Eye (tissue), 1 donor: ENCODE results near the gene CHST11.
"Not testable (repeated sequence)": the region's sequence is repeated elsewhere in the genome, so short reads cannot be mapped to it uniquely, and the experiment has no call there.

Experiments
- DNase-seq: peaks from one replicate; pipeline ENCODE4 v3.0.0-alpha.2; 2015

CHST11 gene

DNA sequence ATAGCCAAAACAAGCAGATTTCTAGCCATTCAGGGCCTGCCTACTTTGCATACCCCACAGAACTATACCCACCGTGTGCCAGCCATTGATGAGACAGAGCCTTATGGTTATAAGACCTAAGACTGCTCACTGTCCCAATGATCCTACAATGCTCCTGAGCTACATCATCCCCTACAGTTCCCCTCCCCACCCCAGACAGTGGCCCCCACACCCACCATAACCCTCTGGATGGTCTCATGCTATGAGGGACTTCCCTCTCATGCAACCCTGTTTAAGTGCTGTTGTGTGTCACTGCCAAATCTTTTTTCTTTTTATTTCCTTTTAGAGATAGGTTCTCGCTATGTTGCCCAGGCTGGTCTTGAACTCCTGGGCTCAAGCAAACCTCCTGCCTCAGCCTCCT lies 75.9 kb downstream of the CHST11 start:
- DNase-seq = no peak

DNA sequence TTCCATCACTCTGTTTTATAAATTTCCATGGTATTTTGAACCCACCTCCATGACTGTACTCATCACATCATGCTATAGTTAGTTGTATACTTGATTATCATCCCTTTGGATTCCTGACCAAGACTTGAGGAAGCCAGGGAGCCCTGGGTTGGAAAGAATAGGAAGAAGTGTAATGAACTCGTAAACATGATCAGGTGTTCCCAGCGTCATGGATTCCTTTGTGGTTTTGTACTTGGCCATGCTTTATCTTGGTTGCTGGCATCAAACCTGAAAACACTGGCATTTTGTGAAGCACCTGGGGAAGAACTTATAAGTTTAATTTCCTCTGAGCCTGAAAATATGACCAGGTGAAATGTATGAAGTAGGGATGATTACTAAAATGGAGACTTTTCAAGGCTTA lies 76.4 kb downstream of the CHST11 start:
- no peak for DNase-seq

DNA sequence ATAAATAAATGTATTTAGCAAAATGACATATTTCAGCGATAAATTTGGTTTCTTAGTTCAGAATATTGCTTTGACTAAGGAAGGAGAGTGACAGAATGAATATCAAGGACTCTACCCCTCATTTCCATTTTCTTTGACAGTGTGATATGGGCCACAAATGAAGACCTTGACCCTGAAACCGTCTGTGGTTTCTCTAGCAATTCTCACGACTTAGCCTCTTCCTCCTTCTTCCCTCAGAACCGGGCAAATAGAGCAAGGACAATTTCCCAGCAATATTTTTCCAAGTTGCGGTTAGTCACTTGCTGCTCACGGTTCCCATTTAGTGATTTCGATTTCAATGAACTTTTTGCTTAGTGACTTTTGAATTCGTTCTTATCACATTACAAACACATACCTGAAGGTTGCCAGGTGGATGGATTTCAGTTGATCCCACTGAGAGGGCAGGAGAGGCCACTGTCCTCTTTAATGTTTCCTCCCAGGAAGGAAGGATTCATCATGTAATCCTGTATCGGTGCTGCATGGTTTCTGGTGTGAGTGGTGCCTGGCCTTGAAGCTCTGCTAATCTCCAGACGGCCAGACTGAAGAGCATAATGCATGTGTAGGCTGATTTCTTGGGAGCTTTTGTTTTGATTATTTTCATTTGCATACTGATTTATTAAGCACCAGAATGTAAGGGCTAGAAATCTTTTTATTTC lies 77.6 kb downstream of the CHST11 start:
- DNase-seq = no peak

DNA sequence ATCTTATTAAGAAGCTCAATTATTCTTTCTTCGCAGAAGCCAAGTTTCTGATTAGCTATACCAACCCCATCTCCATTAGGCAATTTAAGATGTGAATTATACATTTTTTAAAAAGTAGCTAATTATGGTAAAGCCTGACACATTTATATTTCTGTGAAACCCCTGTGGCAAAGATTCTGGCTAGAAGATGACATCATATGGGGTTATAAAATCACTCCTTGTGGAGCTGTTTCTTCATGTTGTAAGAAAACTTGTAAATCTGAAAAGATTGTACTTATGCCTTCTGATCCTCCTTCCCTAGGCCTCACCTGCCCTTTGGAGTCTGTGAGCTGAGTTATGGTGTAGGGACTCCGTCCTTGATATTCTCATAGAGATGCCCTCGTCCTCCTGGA lies 78.1 kb downstream of the CHST11 start:
- DNase-seq = no peak

DNA sequence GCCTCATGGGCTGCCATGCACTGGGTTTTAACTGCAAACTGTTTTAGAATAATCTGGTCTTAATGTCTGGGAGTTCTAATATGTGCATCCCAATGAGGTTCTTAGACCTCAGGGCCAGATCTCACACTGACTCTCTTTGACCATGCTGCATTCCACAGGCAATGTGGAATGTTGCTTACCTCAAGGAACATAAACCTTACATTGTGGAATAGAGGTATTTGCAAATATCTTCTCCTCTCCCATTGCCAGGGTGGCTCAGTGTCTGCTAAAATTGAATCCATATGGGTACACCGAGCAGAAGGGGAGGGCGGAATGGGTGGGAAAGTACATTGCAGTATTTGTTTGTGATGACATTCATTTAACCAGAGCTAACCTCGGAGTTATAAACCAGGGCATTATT lies 78.6 kb downstream of the CHST11 start:
- no peak for DNase-seq

DNA sequence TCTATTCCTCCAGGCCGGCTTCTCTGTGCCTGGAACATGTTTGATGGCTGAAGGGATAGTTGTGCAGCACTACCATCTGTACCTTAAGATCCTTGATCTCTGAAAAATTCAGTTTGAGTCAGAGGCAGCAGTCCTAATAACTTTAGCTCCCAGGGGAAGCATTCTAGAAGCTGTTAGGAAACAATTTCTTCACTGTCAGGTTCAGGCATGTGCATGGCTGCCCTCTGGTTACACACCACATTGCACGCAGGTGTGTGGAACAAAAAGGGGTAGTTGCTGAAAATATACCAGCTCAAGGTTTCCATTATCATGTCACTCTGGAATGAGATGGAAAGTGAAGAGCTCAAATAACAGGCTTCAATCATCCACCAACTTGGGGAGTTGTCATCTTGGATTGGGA lies 80.1 kb downstream of the CHST11 start:
- DNase-seq = no peak

DNA sequence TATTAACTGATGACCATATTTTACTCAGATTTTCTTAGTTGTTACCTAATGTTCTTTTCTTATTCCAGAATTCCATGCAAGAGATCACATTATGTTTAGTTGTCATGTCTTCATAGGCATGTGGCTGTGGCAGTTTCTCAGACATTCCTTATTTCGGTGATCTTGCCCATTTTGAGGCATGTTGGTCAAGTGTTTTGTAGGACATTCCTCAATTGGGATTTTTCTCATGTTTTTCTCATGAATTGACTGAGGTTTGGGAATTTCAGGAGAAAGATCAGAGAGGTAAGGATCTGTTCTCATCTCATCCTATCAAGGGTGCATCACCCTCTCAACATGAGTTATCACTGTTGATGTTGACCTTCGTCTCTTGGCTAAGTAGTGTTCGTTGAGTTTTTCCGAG lies 81.3 kb downstream of the CHST11 start:
- no peak for DNase-seq

DNA sequence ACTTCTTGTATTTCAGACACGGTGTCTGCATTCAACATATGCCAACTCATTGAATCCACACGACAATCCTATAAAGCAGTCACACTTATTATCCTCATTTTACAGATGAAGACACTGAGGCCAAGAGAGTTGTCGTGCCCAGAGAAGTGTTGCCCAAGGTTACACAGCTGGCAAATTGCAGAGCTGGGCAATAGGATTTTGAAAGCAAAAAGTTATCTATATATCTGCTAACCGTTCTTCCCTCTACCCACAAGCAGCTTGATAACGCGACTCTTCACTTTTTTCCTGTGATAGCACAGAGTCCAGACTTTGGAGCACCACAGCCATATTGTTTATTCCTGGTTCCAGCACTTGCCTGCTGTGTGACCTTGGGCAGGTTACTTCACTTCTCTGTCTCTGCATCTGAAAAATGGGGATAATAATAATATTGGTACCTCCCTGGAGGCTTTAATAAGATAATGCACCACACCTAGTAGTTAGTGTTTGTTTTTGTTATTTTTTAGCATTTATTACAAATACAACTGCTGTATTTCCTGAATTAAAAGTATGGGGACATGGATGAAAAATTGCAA lies 82.2 kb downstream of the CHST11 start:
- DNase-seq = no peak

DNA sequence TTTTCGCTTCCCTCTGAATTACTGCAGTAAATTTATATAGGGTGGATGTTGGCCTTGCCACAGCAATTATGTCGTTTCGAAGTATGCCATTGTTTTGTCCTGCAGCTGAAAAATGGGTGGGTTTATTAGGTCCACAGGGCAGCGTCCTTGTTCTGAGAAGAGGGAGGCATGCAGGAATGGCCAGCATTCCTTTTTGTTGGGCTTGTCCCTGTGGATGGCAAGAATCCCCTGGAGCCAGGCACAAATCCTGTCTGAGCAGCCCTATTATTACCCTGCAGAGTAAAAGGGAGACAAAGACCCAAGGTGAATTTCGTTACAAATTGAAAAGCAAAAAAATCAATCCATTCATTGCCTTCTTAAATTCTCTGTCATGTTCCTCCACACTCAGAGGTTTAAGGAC lies 88.1 kb downstream of the CHST11 start:
- no peak for DNase-seq

DNA sequence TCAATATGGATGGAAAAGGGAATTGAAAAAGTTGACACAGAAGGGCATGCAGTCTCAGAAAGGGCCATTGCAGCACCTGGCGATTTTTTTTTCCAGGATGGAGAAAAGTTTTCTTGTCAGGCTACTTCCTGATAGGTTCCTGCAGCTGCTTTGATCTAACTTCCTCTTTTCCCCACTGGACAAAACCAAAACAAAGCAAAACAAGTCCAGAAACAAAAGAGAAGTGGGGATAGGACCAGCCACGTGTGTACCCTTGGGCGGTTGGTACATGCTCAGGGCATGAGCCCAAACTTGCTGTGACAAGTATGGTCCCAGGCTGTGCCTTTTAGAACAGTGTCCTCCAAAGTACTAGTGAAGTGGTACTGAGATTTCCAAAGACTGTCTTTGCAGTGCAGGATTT lies 89.8 kb downstream of the CHST11 start:
- DNase-seq = no peak

DNA sequence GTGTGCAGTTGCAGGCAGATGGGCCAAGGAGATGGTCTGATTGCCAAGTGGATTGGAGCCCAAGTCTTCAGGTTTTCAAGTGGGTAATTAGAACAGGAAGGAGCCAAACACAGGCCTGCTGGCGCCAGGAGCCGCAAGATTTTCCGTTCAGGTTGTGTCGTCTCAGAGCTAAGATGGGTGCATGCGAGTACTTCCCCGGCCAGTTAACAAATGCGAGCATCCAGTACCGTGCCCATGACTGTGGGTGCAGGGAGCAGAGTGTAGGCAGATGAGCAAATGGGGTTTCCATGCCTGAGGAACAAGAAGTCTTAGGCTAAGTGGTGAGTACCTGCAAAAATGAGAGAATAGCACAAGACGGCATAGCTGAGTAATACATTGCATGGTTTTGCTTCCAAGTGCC lies 90.5 kb downstream of the CHST11 start:
- DNase-seq = no peak

DNA sequence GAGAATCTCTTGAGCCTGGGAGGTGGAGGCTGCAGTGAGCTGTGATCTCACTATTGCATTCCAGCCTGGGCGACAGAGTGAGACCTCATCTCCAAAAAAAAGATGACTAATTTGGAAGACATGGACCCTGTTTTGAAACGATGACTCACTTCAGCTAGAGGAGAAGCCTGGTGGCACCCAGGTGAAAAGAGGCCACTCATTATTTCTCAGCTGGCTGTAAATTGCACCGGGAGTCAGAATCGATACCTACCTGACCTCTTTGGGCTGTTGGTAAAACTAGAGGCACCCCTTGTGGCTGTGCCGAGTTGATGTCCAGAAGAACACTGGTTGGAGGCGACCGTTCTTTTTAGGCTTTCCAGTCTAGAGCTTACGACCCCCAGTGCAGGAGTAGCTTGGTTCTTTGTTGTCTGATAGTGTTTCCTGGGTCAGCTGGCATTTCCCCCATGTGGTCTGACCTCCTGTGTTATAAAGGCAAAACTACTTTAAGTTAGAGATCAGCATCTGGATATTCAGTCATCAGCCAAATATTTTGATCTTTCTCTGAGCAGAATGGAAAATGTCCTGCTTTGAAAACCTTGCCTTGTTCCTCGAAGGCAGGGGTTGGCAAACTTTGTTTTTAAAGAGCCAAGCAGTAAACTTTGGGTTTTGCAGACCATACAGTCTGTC lies 93.2 kb downstream of the CHST11 start:
- DNase-seq = no peak

DNA sequence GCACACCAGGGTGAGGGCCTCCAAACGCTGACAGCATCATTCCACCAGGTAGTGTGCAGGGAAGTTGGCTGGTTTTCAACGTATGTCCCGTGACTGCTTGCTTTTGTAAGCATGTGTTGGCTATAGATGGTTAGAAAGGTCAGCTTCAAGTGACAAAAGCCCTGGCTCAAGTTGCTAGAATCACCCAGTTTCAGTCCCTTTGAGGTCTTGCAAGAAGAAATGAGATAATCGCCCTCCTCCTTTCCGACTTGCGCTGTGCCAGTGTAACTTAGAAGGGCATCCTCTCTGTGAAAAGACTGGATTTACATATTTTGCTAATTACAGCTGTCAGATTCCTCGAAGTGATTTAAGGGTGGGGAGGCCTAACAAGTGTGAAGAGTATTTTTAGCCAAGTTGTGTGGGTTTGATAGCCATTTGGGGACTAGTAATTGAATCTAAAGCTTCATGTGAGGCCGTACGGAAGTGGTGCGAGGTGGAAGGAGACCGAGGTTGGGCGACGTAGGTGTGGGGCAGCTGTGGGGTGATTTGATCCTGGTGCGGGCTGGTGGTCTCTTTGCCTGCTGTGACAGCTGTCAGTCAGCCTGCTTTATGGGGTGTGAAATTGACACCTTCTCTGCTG lies 94.7 kb downstream of the CHST11 start:
- no peak for DNase-seq

DNA sequence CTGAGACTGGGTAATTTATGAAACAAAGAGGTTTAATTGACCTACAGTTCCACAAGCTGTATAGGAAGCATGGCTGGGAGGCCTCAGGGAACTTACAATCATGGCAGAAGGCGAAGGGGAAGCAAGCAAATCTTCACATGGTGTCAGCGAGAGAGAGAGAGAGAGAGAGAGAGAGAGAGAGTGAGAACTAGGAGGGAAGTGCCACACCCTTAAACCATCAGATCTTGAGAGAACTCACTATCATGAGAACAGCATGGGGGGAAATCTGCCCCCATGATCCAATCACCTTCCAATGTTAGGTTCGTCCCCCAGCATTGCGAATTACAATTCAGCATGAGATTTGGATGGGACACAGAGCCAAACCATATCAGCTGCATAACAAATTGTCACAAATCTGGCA lies 96.7 kb downstream of the CHST11 start:
- no peak for DNase-seq

DNA sequence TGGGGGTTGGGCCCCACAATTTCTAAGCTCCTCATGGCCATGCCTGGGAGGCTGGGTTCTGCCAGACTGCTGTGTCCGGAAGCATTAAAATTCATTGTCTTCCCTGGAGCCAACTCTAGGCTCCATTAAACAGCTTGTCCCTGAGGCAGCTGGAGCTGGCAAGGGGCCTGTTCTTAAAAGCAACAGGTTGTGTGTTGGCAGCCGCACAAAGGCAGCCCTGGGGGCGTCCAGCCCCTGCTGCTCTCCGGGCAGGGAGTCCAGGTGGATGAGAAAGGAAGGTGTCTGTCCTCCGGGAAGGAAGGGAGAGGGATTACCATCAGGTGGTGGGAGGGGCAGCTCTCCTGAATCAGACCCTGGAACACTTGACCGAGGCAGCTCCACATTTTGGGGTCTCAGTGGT lies 98.9 kb downstream of the CHST11 start:
- DNase-seq = no peak

DNA sequence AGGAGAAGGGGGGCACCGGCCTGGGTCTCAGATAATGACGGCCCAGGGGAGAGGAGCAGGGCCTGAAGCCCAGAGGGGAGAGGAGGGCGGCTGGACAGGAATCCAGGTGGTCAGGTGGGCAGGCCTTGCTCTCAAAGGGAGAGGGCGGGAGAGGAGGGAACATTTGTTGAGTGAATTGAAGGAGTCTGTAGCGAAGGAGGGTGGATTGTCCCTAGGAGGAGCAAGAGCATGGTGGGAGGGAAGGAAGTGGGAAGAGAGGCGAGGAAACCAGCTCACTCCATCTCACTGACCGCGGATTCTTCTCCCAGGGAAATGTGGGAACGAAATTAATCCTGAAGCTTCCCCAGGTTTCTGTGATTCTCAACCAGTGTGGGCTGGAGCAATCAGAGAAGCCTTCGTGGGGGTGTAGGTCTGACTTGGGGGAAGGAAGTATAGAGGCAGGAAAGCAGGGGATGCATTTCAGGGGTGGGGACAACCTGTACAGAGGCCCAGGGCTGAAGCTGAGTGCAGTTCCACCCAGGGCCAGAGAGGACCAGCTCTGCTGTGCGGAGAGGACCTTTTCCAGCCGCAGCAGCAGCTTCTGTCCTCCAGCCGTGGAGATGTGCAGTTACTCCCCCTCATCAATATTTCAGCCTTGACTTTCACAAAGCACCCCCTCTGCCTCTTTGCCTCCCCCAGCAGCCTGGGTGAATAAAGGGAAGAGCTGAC lies 100.9 kb downstream of the CHST11 start:
- no peak for DNase-seq

DNA sequence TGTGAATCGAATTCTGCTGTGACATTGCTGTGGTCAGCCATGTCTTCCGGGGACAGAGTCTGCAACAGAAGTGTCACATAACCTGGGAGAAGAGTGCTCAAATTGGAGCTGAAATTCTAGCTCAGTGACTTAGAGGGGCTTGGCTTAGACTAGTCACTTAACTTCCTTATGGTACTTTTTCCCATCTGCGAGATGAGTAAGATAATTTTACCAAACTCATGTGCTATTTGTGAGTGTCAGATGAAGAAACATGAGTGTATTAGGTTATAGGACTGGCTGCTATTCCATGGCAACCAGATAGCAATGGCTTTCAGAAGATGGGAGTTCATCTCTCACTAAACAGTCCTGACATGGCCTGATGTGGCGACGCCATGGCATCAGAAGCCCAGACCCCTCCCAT lies 104.1 kb downstream of the CHST11 start:
- no peak for DNase-seq

DNA sequence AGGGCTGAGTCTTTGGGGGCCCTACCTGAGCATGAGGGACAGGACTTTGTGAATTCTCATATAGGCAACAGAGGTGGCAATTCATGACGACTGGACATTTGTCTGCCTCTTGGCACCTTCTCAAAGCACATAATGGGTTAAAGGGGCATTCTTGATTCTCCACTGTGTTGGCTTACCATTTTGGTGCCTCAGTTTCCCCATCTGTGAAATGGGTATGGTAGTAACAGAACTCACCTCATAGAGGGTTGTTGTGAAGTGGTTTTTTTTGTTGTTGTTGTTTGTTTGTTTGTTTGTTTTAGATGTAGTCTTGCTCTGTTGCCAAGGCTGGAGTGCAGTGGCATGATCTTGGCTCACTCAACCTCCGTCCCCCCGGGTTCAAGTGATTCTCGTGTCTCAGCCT lies 106.0 kb downstream of the CHST11 start:
- no peak for DNase-seq

DNA sequence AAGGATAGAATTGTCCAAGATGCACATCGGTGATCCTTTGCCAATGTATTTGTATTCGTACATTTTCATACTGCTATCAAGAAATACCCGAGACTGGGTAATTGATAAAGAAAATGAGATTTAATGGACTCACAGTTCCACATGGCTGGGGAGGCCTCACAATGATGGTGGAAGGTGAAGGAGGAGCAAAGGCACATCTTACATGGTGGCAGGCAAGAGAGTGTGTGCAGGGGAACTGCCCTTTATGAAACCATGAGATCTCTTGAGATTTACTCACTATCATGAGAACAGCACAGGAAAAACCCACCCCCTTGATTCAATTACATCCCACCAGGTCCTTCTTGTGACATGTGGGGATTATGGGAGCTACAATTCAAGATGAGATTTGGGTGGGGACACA lies 107.9 kb downstream of the CHST11 start:
- not testable (repeated sequence) for DNase-seq

DNA sequence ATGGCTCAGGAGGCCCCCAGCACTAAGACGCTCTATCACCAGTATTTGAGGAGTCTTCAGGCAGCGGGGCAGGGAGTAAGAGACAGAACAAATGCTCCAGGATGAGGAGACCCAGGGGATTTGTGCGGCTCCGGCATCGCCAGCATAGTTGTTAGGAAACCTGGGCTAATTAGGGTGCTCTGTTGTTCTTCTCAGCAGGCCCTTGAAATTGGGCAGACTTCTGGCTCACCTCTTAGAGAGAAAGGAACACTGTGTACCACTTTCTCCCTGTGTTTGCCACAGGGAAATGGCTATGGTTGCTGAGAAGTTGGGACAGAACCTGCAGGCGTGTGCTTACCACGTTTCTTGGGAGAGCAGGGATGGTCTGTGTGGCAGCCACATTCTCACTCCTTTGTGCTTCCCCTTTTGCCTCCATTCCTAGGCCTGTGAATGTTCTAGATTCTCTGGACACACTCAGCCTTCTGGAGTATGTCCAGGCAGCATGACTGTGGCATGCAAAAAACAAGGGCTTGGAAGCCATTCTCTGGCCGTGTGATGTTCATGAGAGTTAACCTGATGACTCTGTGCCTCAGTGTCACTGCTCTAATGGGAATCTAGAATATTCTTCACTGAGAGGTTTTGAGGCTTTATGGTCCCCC lies 109.0 kb downstream of the CHST11 start:
- DNase-seq = no peak

DNA sequence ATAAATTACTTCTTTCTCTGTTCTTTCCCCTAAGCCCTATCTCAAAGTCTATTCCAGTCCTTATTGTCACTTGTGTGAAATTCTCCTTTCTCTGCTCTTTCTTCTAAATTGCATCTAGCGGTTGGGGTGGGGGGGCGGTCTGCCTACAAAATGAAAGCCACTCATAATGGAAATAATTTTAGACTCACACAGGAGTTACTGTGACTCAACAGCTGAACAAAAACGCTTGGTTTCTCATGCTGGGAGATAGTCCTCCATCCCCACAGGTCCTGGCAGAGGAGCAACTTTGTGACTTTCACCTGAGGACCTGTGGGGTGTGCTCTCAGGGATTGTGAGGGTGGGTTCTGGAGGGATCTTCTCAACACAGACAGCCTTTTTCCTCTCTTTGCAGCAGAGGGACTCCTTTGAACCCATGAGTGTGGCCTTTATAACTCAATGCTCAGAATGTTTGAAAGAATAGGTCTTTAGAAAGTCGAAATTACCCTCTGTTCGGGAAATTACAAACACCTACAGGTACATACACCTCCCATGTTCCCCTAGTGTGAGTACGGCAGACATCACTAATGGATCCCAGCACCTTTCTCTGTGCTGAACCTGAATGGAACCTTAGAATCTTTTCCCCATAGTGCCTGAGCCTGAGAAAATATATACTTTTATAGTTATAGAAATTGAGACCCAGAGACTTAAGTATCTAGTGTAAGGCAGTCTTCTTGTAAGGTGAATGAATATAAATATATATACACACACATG lies 109.7 kb downstream of the CHST11 start:
- DNase-seq = no peak

DNA sequence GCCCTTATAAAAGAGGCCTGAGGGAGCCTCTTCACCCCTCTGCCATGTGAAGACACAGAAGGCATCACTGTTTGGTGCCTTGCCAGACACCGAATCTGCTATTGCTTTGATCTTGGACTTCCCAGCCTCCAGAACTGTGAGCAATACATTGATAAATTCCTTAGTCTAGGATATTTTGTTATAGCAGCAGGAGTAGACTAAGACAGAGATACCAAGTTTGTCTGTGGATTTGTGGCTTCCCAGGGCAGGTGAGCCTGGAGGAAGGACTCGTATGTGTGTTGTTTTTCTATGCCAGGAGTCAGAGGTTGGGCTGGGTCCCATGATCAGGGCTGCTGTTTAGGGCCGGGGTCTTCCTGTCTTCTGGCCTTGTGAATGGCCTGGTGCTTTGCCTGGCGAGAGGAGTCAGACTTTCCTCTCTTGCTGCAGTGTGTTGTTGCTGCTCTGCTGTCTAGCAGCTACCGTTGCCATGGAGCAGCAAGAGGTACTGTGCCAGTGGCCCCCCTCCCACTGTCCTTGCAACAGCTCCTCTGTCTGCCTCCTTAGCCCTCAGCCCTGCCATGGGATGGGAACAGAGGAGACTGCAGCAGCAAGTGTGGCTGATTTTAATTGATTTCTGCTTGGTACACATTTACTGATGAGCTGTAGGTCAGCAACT lies 111.2 kb downstream of the CHST11 start:
- peak; percentile 35 for DNase-seq
